GM21515 (cell line): ENCODE data around the gene SLC29A4.
"Not testable (repeated sequence)": the region's sequence is repeated elsewhere in the genome, so short reads cannot be mapped to it uniquely, and the experiment has no call there.

Experiments
- ATAC-seq: cut with Tn5 transposase; IDR thresholded peaks from one replicate; pipeline ENCODE4 v1.9.1; 2021; ENCODE audit not compliant: unreplicated experiment

Gene SLC29A4

DNA sequence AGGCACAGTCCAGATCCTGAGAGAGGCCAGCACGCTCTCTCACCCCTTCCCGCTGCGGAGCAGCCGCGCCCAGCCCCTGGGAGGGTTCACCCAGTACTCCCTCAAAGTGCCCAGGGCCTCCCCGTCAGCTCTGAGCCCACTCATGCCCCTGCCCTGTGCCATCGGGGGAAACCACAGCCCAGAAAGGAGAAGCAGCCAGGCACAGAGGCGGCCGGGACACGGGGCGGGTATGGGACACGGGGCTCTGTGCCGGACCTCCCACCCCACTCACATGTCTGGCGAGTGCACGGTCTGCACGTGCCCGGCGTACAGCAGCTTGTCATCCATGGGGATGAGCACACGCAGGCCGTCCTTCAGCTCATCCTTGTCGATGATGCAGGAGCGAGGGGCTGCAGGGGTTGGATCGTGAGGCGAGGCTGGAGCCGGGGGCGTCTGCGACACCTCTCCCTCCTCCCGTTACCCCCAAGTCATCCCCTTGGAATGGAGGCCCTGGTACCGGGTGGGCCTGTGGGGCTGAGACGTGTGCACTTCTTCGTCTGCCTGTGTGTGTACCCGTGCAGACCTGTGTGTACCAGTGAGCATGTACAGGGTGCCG is 38.2 kb downstream of the SLC29A4 start:
- no peak for ATAC-seq

DNA sequence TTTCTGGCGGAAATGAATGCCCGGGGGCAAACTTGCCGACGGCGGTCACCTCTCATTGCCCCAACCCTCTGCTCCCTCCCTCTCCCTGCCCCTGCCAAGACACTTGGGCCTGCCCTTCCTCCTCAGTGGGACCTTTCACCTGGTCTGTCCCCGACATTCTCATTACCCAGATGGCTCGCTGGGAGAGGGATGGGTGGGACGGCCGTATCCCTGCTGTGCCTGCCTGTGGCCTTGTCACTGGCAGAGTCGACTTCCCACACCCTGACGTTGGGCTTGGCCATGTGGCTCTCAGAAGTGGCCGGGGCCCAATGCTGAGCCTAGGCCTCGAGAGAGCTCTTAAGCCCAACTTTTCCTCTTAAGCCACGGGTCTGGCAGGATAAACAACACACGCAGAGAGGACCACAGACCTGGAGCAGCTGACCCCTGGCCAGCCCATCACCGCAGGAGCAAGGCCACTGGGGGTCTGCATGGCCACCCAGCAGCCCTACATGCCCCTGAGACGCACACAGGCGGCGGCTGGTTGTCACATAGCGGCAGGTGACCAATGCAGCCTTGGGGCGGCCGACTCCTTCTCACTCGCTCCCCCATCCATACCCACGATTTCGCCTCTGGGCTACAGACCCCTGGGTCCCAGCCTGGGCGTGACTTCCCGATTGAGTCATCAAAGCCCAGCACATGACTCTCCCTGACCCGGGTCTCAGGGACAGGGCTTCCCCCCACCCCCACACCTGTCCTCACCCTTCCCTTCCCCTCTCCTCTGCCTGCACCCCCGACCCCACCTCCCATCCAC is 40.1 kb downstream of the SLC29A4 start:
- ATAC-seq: no peak

DNA sequence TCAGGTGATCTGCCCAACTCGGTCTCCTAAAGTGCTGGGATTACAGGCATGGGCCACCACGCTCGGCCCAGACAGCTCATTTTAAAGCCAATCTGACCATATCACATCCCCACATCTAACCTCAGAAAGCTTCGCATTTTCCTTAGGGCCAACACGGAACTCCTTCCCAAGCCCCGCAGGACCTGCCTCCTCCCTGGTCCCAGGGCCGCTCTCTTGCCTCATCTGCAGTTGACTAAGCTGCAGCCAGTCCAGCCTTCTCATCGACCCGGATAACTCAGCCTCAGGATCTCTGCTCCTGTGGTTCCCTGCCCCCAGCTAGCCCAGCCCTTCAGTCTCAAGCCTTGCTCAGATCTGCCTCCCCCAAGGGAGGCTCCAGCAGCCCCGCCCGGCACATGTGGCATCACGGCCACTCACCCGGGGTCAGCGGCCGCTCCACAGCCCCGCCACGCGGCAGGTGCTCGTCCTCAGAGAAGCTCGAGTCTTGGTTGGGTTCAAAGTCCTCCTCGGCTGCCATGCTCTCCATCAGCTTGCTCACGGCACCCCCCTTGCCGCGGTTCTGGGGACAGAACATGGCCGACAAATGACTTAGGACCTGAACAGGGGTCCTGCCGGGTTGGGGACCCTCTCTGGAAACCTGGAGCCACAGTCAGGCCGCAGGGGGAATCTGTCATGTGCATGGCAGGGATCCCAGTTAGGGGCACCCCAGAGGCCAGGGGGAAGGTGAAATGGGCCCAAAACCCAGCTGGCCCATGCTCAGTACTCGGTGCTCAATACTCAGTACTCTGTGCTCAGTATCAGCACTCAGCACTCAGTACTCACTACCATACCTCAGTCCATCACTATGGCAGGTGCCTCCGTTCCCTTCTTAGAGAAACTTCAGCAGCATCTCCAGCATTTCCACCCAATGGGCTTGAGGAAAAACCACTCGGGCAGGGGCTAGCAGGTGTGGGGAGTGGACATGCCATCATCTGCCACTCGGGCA is 41.3 kb downstream of the SLC29A4 start:
- ATAC-seq: not testable (repeated sequence)

DNA sequence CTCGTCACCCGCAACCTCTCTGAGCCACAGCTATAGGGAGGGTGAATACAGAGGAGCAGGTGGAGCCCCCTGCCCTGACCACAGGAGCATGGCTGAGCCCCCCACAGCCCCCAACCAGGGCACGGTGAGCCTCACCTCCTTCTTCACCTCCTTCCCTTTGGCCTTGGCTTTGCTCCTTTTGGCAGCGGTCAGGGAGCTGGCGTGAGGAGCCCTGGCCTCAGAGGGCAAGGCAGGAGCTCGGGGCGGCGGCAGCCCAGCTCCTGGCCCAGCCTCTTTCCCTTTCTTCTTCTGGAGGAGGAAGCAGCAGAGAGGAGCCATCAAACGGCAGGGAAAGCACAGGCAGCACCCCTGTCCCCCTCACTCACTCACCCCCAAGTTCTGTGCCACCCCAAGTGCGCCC is 42.2 kb downstream of the SLC29A4 start:
- no peak for ATAC-seq

DNA sequence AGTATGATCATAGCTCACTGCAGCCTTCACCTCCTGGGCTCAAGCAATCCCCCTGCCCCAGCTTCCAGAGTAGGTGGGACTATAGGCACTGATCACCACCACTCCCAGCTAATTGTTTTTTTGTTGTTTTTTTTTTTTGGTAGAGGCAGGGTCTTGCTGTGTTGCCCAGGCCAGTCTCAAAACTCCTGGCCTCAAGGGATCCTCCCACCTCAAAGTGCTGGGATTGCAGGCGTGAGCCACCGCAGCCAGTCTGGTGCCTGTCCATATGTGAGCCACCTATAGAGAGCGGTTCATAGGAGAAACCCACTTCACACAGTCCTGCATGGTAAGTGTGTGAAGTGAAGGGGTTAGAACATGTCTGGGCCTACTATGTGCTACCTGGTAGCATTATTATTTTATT is 47.5 kb downstream of the SLC29A4 start:
- ATAC-seq: no peak

DNA sequence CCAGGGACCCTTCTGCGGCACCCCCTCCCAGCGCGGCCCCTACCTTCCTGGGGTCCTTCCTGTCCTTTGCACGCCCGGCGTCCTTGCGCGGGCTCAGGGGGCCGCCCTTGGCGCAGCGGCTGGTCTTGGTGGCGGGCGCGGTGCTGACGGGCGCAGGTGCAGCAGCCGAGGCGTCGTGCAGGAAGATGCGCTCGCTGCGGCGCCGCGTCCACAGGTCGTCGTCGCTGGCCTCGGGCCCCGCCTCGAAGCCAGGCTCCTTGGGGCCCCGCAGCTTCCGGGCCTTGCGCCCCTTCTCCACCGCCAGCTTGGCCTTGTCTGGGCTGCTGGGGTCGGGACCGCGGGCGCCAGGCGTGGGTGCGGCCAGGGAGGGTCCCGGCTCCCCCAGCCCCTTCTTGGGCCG is 49.8 kb downstream of the SLC29A4 start:
- no peak for ATAC-seq

DNA sequence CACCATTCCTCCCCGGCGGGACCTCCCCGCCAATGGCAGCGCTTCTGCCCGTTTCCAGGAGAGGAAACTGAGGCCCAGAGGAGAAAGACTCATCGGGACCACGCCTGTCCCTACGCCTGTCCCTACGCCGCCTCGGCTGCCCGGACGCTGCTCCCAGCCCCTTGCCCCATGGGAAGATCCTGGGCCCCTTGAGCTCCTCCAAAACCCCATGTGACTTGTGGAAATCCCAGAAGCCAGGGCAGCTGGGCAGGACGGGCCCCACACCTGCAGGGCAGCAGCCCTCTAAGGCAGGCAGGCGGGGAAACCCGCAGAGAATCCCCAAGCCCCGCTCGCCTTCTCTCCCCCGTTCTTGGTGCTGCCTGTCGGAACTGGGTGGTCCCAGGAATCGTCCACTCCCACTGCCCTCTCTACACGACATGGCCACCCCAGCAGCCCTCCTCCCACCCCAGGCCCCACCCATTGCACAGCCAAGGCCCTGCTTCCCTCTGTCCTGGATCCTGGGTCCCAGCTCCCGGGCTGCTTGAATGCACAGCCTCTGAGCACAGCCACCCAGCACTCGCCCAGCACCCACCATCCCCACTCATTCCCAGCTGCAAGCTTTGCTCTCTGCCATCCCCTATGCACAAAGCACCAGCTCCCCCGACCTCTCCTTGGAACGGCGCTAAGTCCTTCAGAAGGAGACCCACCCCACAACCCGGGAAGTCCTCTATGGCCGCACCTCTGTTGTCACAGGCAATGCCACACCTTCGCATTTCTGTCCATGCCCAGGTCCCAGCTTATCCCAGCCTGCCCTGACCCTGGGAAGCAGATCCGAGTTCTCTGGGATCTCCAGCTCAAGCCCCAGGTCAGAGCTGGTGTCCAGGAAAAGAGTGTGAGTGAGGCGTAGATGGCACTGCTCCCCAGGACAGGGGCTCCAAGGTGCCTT is 50.6 kb downstream of the SLC29A4 start:
- no peak for ATAC-seq

DNA sequence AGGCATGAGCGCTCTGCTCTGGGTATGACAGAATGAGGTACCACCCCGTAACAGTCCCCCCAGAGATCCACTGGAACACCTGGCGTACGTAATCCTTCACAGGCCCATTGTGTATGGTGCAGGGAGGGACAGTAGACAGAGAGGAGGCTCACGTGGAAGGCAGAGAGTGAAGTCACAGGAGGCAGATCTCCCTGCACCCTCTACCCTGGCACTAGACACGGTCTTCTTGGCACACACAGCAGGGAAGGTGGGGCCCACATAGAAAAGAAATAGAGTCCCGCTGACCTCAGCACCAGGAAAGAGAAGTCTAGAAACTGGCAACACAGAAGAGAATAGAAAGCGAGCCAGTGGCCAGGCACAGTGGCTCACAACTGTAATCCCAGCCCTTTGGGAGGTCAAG is 51.9 kb downstream of the SLC29A4 start:
- ATAC-seq: no peak

DNA sequence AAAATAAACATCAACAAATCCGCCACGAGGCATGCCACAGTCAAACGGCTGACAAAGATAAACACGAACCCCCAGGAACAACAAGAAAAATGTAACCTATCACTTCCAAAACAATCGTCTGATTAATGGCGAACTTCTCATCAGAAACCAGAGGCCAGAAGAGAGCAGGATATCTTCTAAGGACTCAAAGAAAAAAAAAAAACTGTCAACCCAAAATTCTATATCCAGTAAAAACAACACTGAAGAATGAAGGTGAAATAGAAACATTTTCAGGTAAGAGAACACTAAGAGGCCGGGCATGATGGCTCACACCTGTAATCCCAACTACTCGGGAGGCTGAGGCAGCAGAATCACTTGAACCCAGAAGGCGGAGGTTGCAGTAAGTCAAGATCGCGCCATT is 54.3 kb downstream of the SLC29A4 start:
- no peak for ATAC-seq

DNA sequence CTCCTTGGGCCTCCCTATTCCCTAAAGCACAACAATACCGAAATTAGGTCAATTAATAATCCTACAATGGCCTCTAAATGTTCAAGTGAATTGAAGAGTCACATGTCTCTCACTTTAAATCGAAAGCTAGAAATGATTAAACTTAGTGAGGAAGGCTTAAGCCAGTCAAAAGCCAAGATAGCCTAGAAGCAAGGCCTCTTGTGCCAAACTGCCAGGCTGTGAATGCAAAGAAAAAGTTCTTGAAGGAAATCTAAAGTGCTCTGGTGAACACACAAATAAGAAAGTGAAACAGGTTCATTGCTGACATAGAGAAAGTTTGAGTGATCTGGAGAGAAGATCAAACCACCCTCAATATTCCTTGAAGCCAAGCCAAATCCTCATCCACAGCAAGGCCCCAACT is 57.2 kb downstream of the SLC29A4 start:
- ATAC-seq: no peak

DNA sequence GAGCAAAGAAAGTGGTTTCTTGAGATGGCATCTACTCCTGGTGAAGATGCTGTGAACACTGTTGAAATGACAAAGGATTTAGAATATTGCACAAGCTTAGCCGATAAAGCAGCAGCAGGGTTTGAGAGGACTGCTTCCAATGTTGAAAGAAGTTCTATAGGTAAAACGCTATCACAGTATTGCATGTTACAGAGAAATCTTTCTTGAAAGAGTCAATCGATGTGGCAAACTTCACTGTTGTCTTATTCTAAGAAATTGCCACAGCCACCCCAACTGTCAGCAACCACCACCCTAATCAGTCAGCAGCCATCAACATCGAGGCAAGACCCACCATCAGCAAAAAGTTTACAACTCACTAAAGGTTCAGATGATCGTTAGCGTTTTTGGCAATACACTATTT is 59.9 kb downstream of the SLC29A4 start:
- no peak for ATAC-seq

DNA sequence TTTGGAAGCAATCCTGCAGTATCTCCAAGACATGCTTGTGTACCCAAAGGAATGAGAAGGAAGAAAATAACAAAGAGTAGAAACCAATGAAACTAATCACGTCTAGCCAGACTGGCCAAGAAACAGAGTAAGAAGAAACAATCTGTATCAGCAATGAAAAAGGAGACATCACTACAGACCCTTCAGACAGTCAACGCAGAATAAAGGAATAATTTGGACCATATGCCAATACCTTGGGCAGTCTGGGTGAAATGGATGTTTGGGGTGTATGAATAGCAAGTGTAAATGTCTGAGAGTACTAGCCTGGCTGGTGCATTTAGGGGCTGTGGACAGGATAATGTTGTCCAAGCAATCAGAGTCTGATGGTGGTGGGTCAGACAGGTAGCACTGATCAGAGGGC is 61.1 kb downstream of the SLC29A4 start:
- ATAC-seq: no peak

DNA sequence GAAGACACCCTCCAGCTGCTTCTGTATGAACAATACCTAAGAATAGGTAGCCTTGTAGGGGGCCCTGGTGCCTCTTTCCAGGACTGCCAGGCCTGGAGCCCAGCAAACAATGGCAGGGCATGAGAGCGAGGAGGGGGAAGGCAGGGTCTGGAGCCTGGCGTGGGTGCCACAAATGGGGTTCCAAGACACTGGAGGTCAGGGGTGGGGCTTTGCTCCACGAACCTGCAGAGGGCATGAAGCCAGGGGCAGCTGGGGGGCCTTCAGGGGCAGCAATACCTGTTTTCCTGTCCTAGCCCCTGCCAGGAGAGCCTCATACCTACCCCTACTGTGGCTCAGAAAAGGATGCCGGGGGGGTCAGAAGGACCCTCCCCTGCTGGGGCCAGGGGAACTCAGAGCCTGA is 61.6 kb downstream of the SLC29A4 start:
- ATAC-seq: no peak

DNA sequence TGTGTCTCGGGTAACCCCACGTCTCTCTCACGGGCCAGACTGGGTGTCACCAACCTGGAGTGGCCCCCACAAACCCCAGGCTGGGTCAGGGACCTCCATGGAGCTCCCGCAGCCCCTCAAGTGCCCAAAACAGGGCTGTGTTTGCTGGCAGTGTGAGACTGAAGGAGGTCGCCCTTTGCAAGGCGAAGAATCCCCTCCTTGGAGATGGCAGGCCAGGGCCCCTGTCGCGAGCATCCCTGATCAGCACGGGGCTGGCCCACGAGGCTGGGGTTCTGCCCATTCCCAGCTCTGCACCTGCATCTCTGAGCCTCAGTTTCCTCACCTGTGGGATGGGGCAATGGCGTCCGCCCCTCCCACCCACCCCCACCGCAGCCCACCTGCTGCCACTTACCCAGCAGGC is 62.4 kb downstream of the SLC29A4 start:
- no peak for ATAC-seq

DNA sequence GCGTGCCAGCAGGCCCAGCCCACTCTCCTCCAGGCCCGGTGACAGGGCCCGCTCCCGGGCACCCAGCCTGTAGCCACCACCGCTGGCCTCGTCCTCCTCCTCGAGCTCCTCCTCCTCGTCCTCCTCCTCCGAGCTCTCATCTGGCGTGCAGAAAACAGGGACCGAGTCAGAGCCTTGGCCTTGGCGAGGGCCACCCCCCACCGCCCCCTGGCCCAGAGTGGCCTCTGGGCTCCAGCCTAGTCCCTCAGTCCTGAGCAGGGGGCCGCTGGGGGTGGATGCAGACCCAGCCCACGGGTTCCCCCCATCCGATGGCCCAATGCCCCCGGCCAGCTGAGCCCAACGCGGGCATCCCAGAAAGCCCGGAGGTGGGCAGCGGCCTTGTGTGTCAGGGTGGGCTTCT is 62.9 kb downstream of the SLC29A4 start:
- no peak for ATAC-seq

DNA sequence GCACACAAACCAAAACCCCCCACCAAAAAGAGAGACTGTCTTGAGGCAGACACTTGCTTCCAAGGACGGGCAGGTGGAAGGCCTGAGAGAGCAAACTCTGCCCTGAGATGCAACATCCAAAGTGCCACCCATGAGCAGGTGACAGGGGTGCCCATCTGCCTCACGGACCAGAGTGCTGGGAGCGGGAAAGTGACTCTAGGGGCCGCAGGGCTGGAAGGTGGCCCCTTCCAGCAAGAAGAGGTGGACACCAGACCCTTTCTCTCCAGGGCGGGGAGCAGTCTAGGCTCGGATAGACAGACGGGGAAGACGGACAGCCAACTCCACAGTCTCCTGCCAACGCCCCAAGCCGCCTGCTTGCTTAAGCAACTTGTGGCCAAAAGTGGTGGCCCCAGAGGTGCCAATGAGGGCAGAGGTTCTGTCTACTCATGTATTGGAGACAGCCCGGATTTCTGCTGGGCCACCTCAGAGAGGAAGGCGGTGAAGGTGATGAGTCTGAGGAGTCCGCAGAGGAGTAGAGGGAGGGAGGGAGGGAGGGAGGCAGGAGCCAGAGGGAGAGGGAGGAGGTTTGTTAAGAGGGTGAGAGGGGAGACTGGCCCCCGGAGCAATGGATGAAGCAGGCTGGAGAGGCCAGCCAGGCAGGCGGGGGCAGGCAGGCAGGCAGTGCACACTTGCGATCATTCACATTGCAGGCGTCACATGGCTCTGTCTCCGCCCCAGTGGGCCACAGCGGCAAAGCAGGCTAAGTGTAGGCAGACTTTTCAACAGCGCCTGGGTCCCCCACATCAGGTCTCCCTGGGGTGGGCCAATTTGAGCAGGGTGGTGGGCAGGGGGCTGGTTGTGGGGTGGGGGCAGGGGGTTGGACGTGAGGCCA is 65.6 kb downstream of the SLC29A4 start:
- no peak for ATAC-seq

DNA sequence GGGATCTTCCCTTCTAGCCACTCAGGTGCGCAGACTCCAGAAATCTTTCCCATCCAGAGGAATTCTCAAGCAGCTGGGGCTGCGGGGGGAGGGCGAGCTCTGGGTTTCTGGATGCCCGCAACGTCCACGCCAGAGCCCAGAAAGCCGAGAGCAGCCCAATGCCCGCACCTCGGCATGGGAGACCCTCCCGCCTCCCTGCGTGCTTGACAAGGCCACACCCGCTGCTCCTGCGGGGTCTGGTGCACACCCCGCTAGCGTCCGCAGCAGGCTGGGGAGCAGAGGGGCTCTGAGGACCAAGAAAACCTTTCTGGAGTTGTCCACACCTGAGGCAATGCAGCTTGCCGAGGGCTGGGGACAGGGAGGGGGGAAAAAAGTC is 66.2 kb downstream of the SLC29A4 start:
- ATAC-seq: no peak

DNA sequence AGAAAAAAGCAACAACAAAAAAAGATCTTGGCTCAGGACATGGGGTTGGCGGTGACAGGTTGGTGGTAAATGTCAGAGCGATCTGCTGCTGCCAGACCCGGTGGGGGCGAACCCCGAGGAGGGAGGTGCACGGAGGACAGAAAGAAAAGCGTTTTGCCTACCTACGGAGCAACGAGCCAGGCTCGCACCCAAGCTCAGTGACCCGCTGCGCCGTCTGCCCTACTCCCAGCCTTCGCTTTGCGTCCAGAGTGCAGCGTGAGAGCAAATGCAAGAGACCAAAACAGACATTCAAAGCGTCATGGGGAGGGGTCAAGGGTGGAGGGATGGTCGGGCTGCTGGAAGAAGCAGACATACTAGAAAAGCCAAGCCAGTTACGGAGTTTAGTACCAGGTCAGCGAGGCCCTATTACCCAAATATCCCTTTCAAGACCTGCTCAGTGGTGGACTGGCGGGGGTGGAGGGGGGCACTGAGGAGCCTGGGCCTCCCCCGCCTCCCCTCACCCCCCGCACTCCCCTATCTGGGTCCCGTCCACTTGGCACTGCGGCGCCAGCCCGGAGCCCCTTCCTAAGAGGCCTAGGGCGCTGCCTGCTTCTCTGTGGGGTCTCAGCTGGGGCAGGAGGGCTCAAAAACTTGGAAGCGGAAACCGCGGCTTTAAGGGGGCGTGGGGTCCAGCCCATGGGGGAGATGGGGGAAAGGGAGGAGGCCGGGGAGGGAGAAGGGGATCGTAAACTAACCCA is 66.9 kb downstream of the SLC29A4 start:
- no peak for ATAC-seq

DNA sequence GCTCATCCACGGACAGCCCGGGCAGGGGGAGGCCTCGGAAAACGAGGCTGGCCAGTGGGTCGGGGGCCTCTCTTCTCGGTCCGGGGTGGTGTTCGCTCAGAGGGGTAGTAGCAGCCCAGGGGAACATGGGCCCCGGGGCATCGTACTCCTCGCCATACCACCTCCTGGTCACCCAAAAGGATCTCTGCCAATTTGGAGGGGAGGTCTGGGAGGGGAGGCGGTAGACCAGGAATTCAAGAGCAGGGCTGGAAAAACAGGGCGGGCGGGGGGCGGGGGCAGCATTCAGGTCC is 67.4 kb downstream of the SLC29A4 start:
- ATAC-seq: no peak
